K562 (cell line): ENCODE results near the gene YJU2. TPM values are rescaled to one million over a fixed set of nuclear protein-coding genes. Genes with fewer than 3 reads are reported as not detected.

Experiments used
- CREB3 ChIP-seq: fragments of 450-650 bp; conservative IDR thresholded peaks from 2 replicates; pipeline ENCODE4 v1.6.1; 2016; ENCODE audit warnings: missing genetic modification characterization, low read depth, mild to moderate bottlenecking, missing compliant biosample characterization, moderate library complexity
- CXXC5 ChIP-seq: fragments of 250-450 bp; sonication (Bioruptor Pico); IDR thresholded peaks from 2 replicates; pipeline ENCODE4 v1.8.0; 2022; ENCODE audit warnings: inconsistent platforms, mild to moderate bottlenecking, moderate library complexity
- HOMEZ ChIP-seq: fragments of 250-450 bp; sonication (Bioruptor Pico); IDR thresholded peaks from 2 replicates; pipeline ENCODE4 v1.4.0; 2020; ENCODE audit warnings: mild to moderate bottlenecking, moderate library complexity
- NFYB ChIP-seq: IDR thresholded peaks from 2 replicates; pipeline ENCODE4 v1.6.1; 2011; ENCODE audit warnings: mild to moderate bottlenecking, moderate library complexity; ENCODE audit not compliant: insufficient read length; ENCODE audit errors: extremely low read depth
- NONO ChIP-seq, 2 experiments: fragments of 200-400 bp in 1 of 2; fragments of 450-650 bp in 1 of 2; formaldehyde crosslinking in 1 of 2; IDR thresholded peaks; 2 replicates each; pipeline ENCODE4 v1.6.1; 2017; ENCODE audit warnings: low read depth in 2 of 2, mild to moderate bottlenecking in 2 of 2, moderate library complexity in 2 of 2, low read length in 1 of 2
- POLR2A ChIP-seq: fragments of 450-650 bp; conservative IDR thresholded peaks from 2 replicates; pipeline ENCODE4 v1.6.1; 2016
- PTTG1 ChIP-seq: fragments of 450-650 bp; IDR thresholded peaks from 2 replicates; pipeline ENCODE4 v1.6.1; 2016; ENCODE audit warnings: low read depth, mild to moderate bottlenecking, missing genetic modification characterization, missing compliant biosample characterization
- SP1 ChIP-seq: sonication (generic); formaldehyde crosslinking; IDR thresholded peaks from 2 replicates; pipeline ENCODE4 v1.8.1; 2022; ENCODE audit warnings: mild to moderate bottlenecking, missing genetic modification reagents
- TAF9B ChIP-seq: fragments of 450-650 bp; IDR thresholded peaks from 2 replicates; pipeline ENCODE4 v1.6.1; 2018; ENCODE audit warnings: mild to moderate bottlenecking; ENCODE audit not compliant: partially characterized antibody
- XRCC3 ChIP-seq: fragments of 450-650 bp; IDR thresholded peaks from 2 replicates; pipeline ENCODE4 v1.6.1; 2017; ENCODE audit warnings: mild to moderate bottlenecking, moderate library complexity
- ZNF316 ChIP-seq: fragments of 450-650 bp; IDR thresholded peaks from 2 replicates; pipeline ENCODE4 v1.6.1; 2016
- polyA plus RNA-seq, 8 experiments: library from polyadenylated mRNA; depleted of rRNA in 4 of 8; stranded (reverse) in 5 of 8; unstranded in 3 of 8; fragments of >200 nt; fragmentation: Nextera tagmentation in 2 of 8; fragmentation: Illumina TruSeq in 1 of 8; extraction: Ambion mirVana in 2 of 8; extraction: Trizol in 1 of 8; gene quantifications; 2 replicates each; pipeline versions ENCODE4 v1.2.1 to v1.2.3, GENCODE V29; 2011 to 2014; ENCODE audit warnings: inconsistent platforms in 1 of 8, missing spikeins in 1 of 8
- total RNA-seq, 7 experiments: library from RNA; depleted of rRNA in 6 of 7; stranded (reverse); fragments of >200 nt in 6 of 7; fragmentation: Illumina TruSeq in 2 of 7; extraction: Trizol in 2 of 7; gene quantifications; 2 replicates each; pipeline versions ENCODE4 v1.2.1 to v1.2.3, GENCODE V29; 2011 to 2021; ENCODE audit warnings: low replicate concordance in 1 of 7

The YJU2 gene
- total and polyA plus RNA-seq, 9 of the 15 experiments (the other 6 are each of a cell fraction or from before 2014, with no cell fraction given): 0.41 to 34.9 (median 19.3) TPM

GRCh38 chr19:4301590-4302242 is 54.8 kb downstream of the YJU2 start (continued):
- no peak for TF ChIP-seq XRCC3
- TF ChIP-seq TAF9B: no peak
- TF ChIP-seq POLR2A: no peak
- no peak for TF ChIP-seq CXXC5
- no peak for TF ChIP-seq ZNF316
- TF ChIP-seq NFYB: no peak
- TF ChIP-seq SP1 (CRISPR knock-in tag): no peak
- no peak for TF ChIP-seq PTTG1 (tag)
- TF ChIP-seq HOMEZ (CRISPR knock-in tag): no peak
- no peak for TF ChIP-seq CREB3 (tag)
- TF ChIP-seq NONO (IDR thresholded peaks at IDR 0.05; ENCODE audit: low read depth in 2 of 2, low read length in 1 of 2): no peak
- TF ChIP-seq, all 486 proteins: peak for 0
